Activated CD8-positive, alpha-beta memory T cell treated with anti-CD3 and anti-CD28 coated beads for 24 hours (primary cell): Measurements from ENCODE around the gene TLN1.

ENCODE experiments used
- DNase-seq: peaks from one replicate; pipeline ENCODE4 v3.0.0-alpha.2; 2020

TLN1 gene

DNA sequence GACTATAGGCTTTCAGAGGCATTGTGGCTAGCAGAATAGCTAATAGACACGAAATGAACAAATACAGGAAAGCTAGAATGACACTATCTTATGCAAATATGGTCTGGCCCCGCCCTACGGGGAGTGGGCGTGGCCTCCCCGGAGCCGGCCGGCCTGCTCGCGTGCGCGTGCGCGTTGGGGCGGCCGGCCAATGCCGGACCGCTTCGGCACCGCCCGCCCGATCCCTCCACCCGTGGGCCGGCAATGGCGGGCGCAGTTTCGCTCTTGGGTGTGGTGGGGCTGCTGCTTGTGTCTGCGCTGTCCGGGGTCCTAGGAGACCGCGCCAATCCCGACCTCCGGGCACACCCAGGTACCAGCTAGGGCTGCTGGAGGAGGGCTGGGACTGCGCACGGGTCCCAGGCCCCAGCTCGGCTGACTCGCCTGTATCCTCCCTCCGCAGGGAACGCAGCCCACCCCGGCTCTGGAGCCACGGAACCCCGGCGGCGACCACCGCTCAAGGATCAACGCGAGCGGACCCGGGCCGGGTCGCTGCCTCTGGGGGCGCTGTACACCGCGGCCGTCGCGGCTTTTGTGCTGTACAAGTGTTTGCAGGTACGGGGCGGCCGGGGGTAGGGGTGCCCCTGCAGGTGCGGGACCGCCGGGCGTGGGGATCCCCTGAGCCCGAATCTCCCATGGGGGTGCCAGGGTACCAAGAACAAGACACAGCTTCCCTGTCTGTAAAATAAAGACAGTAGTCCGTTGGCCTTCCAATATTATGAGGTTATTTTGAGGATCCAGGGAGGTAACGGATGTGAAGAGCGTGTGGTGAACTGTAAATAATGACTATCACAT is 73.6 kb downstream of the TLN1 start, which contains the start of gene CCDC107:
CCDC107 (plus strand) TSS at position 156 of the 831 bp plus-strand sequence; CDS start at position 244, 88 bp downstream.
- peak; percentile 94 for DNase-seq

- peak; percentile 94 for DNase-seq
These were observed 74.4 kb downstream of the TLN1 start, which contains the start of gene RMRP for GRCh38 chr9:35657546-35658136. Gene RMRP, minus strand, starts transcription at chr9:35658019.

DNA sequence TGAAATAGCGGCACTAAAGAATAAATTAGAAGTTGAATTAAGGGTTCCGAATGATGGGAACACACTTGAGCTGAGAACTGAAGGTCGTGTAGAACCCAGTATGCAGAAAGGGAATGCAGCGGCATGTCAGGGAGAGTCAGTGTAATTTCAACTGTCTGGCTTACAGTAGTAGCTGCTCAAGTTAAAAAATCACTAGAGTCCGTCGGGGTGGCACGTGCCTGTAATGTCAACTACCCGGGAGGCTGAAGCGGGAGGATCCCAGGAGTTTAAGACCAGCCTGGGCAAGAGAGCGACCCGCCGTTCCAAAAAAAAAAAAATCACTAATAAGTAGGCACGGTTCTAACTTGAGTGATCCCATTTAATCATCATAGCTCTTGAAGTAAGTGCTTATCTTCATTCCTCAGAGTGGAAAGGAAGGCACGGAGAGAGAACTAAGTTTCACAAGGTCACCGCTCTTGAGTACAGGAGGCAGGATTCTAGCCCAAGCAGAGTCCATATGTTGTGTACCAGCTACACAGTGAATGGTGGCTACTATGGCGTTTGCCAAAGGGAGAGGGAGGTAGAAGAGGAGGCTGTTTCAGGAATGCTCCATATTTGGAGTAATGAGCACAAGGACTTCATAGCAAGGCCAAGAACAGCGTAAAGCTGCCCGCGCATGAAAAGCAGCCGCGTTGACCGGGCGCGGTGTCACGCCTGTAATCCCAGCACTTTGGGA is 75.0 kb downstream of the TLN1 start:
- DNase-seq = no peak

DNA sequence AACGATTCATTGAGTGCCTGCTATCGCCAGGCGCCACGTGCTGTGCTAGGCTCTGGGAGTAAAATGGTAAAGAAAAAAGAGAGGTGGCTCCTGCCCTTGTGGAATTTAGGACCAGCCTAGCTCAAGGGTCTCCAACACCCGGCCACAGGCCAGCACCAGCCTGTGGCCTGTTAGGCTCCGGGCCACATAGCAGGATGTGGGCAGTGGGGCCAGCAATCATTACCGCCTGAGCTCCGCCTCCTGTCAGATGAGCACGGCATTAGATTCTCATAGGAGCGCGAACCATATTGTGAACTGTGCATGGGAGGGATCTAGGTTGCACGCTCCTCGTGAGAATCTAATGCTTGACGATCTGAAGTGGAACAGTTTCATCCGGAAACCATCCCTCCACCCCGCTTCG is 75.6 kb downstream of the TLN1 start:
- no peak for DNase-seq

GRCh38 chr9:35653611-35654010 is 78.4 kb downstream of the TLN1 start:
- DNase-seq = no peak

DNA sequence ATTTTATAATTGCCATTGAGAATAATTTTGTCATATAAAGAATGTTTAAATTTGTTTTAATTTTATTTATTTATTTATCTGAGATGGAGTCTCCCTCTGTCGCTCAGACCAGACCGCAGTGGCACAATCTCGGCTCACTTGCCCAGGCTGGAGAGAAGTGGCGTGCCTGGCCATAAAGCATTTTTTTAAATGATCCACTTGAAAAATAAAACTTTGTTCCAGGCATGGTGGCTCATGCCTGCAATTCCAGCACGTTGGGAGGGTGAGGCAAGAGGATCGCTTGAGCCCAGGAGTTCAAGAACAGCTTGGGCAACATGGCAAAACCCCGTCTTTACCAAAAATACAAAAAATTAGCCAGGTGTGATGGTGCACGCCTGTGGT is 79.2 kb downstream of the TLN1 start:
- DNase-seq = no peak

DNA sequence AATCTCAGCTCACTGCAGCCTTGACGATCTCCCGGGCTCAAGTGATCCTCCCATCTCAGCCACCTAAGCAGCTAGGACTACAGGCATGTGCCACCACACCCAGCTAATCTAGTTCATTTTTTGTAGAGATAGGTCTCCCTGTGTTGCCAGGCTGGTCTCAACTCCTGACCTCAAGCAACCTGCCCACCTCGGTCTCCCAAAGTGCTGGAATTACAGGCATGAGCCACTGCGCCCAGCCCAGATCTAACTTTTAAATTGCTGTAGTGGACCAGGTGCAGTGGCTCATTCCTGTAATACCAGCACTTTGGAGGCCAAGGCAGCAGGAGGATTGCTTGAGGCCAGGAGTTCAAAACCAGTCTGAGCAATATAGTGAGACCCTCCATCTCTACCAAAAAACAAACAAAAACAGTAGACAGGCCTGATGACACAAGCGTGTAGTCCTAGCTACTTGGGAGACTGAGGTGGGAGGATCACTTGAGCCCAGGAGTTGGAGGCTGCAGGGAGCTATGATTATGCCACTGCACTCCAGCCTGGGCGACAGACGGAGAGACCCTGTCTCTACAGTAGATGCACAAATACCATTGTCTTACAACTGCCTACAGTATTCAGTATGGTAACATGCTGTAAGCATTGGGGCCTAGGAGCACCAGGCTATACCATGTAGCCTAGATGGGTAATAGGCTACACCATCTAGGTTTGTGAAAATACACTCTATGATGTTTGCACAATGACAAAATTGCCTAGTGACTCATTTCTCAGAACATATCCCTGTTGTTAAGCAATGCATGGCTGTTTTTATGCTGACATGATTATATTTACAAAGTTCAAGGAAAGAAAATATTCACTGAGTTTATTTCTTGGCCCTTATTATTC is 79.8 kb downstream of the TLN1 start:
- no peak for DNase-seq

DNA sequence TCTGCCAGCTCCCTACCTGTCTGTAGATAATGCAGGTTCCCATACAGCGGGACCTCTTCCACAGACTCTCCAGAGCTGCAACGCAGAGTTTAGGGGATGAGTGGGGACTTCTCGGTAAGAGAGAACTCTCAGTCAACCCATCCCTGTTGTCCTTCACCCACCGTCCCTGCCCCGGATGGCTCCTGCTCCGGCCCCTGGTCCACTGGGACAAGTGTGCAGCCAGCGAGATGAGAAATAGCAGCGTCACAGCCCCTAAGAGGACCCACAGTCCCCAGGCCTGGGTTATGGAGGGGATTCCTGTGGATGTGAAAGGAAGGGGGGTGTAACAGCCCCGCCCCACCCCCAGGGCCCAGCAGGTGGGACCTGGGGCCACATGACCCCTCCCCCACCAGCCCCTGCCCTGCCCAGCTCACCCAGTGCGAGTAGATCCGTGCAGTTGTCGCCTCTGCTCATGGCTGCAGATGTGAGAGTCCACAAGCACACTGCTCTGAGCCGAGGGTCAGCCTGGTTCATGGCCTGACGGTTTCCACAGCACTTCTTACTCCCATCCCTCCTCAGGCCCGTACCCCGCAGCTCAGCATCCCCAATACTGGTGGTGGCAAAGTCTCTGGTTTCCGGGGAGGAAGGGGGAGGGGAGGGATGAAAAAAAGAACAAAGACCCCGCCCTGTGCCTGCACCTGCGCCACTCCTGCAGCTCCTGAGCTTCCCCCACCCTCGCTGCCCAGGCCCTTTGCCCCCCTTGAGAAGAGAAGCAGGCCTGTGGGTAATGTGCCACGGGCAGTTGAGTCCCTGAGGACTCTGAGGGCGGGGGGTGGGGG is 81.4 kb downstream of the TLN1 start, which contains the start of gene SIT1:
SIT1 (minus strand) TSS at position 591 of the 818 bp plus-strand sequence; CDS start at position 513, 78 bp downstream.
- peak; percentile 76 for DNase-seq

GRCh38 chr9:35649431-35650340 is 82.3 kb downstream of the TLN1 start:
- peak; percentile 79 for DNase-seq
